Measurements from ENCODE around the gene XPO6.

GRCh38 chr16:28196387-28196987 is 15.3 kb downstream of the XPO6 start:
- no peak for TF ChIP-seq FOXM1 (CRISPR knock-in tag; IDR thresholded peaks at IDR 0.05)
- no peak for TF ChIP-seq ZNF674 (CRISPR knock-in tag; IDR thresholded peaks at IDR 0.05; ENCODE audit: low read depth)
- no peak for TF ChIP-seq TRAFD1 (CRISPR knock-in tag; IDR thresholded peaks at IDR 0.05; ENCODE audit: borderline replicate concordance)
- no peak for TF ChIP-seq ZNF430 (CRISPR knock-in tag; IDR thresholded peaks at IDR 0.05)
- no peak for TF ChIP-seq ATF4 (CRISPR knock-in tag; IDR thresholded peaks at IDR 0.05)
- no peak for TF ChIP-seq ZFP90 (CRISPR knock-in tag; IDR thresholded peaks at IDR 0.05; ENCODE audit: borderline replicate concordance)
- no peak for TF ChIP-seq SMC3 (IDR thresholded peaks at IDR 0.05; ENCODE audit: low read length)
- TF ChIP-seq MTA1 (CRISPR knock-in tag; IDR thresholded peaks at IDR 0.05; ENCODE audit: borderline replicate concordance), result no peak
- no peak for TF ChIP-seq ZBTB26 (CRISPR knock-in tag; IDR thresholded peaks at IDR 0.05; ENCODE audit: borderline replicate concordance)
- no peak for TF ChIP-seq ZNF747 (CRISPR knock-in tag; IDR thresholded peaks at IDR 0.05; ENCODE audit: borderline replicate concordance)
